K562 (cell line): ENCODE data around the gene CDH1. TPM values are rescaled to one million over a fixed set of nuclear protein-coding genes. Genes with fewer than 3 reads are reported as not detected.
A peak's percentile ranks its signal among the peaks of the same experiment; 100 is the strongest.

Experiments used
- ATAC-seq: fragments of 200-7000 bp; cut with Tn5 transposase; 3 replicates; pipeline ENCODE4 v1.9.1; 2020; ENCODE audit warnings: moderate library complexity
- BruUV-seq: library from RNA; stranded (reverse); fragments of 400-500 nt; replicated peaks from 2 replicates; lab custom pipeline; 2021; lab: Mats Ljungman, UMichigan
- CTCF ChIA-PET: fragments of 300-600 bp; formaldehyde crosslinking; extraction: SDS; loops from one replicate; lab custom pipeline; 2021; ENCODE audit warnings: low intra/inter-chr PET ratio; lab: Yijun Ruan, JAX
- POLR2A ChIA-PET: fragments of 300-600, 350-650 bp; sonication (Branson Sonifier 250); formaldehyde crosslinking; extraction: SDS; loops from one replicate; lab custom pipeline; 2021; ENCODE audit warnings: antibody characterized with exemption, inconsistent platforms; lab: Yijun Ruan, JAX
- DNase-seq, 4 experiments: peaks; one replicate each; pipeline versions ENCODE4 v3.0.0 to v3.0.0-alpha.2; 2011 to 2018; ENCODE audit warnings: low spot score in 3 of 4, mixed read lengths in 3 of 4; ENCODE audit errors: extremely low read depth in 1 of 4
- FAIRE-seq: peaks from 2 replicates; lab custom pipeline; 2011; peaks lifted over from hg19 to GRCh38; lab: Jason Lieb, UNC
- H2AFZ ChIP-seq: 2 replicates; pipeline ENCODE4 v1.6.0; 2011; ENCODE audit warnings: low read depth, low read length, control low read depth, inconsistent platforms
- H3K27ac ChIP-seq: fragments of 200-600 bp; 3 replicates; pipeline ENCODE4 v1.8.0; 2011; ENCODE audit warnings: low read depth, mild to moderate bottlenecking, control low read depth, inconsistent platforms, low read length, moderate library complexity, mixed read lengths; ENCODE audit errors: extremely low read depth
- H3K27me3 ChIP-seq, 2 experiments: fragments of 300-600 bp in 1 of 2; 2 replicates in 1 of 2; 3 replicates in 1 of 2; pipeline versions ENCODE4 v1.6.0 to v1.8.0; 2011; ENCODE audit warnings: inconsistent platforms in 2 of 2, low read length in 2 of 2, mild to moderate bottlenecking in 1 of 2, mixed read lengths in 1 of 2, moderate library complexity in 1 of 2; ENCODE audit not compliant: control insufficient read depth in 2 of 2, insufficient read depth in 2 of 2
- H3K36me3 ChIP-seq: fragments of 300-600 bp; 3 replicates; pipeline ENCODE4 v1.8.0; 2011; ENCODE audit warnings: mild to moderate bottlenecking, low read length, inconsistent platforms; ENCODE audit not compliant: control insufficient read depth, insufficient read depth
- H3K4me1 ChIP-seq, 2 experiments: fragments of 200-600 bp in 1 of 2; replicated peaks in 1 of 2; 2 replicates in 1 of 2; 3 replicates in 1 of 2; pipeline versions ENCODE4 v1.5.1 to v1.8.0; 2011; ENCODE audit warnings: inconsistent platforms in 2 of 2, low read length in 2 of 2, mild to moderate bottlenecking in 1 of 2, mixed read lengths in 1 of 2, moderate library complexity in 1 of 2; ENCODE audit not compliant: control insufficient read depth in 2 of 2, insufficient read depth in 2 of 2
- H3K4me2 ChIP-seq: 2 replicates; pipeline ENCODE4 v1.6.1; 2011; ENCODE audit warnings: low read length, control low read depth, inconsistent platforms, mixed read lengths; ENCODE audit not compliant: insufficient read depth
- H3K4me3 ChIP-seq: fragments of 200-600 bp; sonication (generic), shearing (Covaris generic); 2 replicates; pipeline ENCODE4 v1.5.1; 2016; ENCODE audit warnings: control low read depth, inconsistent platforms
- H3K79me2 ChIP-seq: fragments of 200-600 bp; 3 replicates; pipeline ENCODE4 v1.8.0; 2011; ENCODE audit warnings: low read length, inconsistent platforms; ENCODE audit not compliant: control insufficient read depth, insufficient read depth
- H3K9ac ChIP-seq, 2 experiments: 2 replicates each; pipeline versions ENCODE4 v1.6.0 to v1.6.1; 2011; ENCODE audit warnings: low read depth in 2 of 2, low read length in 2 of 2, control low read depth in 1 of 2, inconsistent platforms in 1 of 2, mild to moderate bottlenecking in 1 of 2, mixed read lengths in 1 of 2; ENCODE audit not compliant: insufficient read depth in 1 of 2
- H3K9me1 ChIP-seq: one replicate; pipeline ENCODE4 v1.6.0; 2011; ENCODE audit warnings: inconsistent platforms, mild to moderate bottlenecking, low read length, moderate library complexity; ENCODE audit not compliant: control insufficient read depth, insufficient read depth
- H3K9me3 ChIP-seq: replicated peaks from 2 replicates; pipeline ENCODE4 v1.5.1; 2011; ENCODE audit warnings: low read depth, low read length, inconsistent platforms; ENCODE audit not compliant: control insufficient read depth, insufficient read depth
- H4K20me1 ChIP-seq: replicated peaks from 2 replicates; pipeline ENCODE4 v1.6.1; 2011; ENCODE audit warnings: low read length, inconsistent platforms, mixed read lengths; ENCODE audit not compliant: control insufficient read depth, insufficient read depth
- ARID1B ChIP-seq: fragments of 450-650 bp; IDR thresholded peaks from 2 replicates; pipeline ENCODE4 v1.6.1; 2016; ENCODE audit warnings: antibody characterized with exemption, mild to moderate bottlenecking, inconsistent platforms
- DPF2 ChIP-seq: fragments of 450-650 bp; IDR thresholded peaks from 2 replicates; pipeline ENCODE4 v1.6.1; 2016
- GATA2 ChIP-seq: sonication (generic); formaldehyde crosslinking; IDR thresholded peaks from 2 replicates; pipeline ENCODE4 v1.4.0; 2020; ENCODE audit warnings: mild to moderate bottlenecking, missing genetic modification reagents
- MNT ChIP-seq, 2 experiments: fragments of 450-650 bp; conservative IDR thresholded peaks; 2 replicates each; pipeline ENCODE4 v1.6.1; 2017; ENCODE audit warnings: mild to moderate bottlenecking in 2 of 2, moderate library complexity in 2 of 2
- PATZ1 ChIP-seq: fragments of 250-450 bp; sonication (Bioruptor Pico); IDR thresholded peaks from 2 replicates; pipeline ENCODE4 v1.5.0; 2020; ENCODE audit warnings: mild to moderate bottlenecking, borderline replicate concordance
- PHF21A ChIP-seq: fragments of 450-650 bp; IDR thresholded peaks from 2 replicates; pipeline ENCODE4 v1.6.1; 2017; ENCODE audit warnings: low read depth, borderline replicate concordance
- ZNF592 ChIP-seq: fragments of 450-650 bp; IDR thresholded peaks from 2 replicates; pipeline ENCODE4 v1.6.1; 2017; ENCODE audit warnings: antibody characterized with exemption, mild to moderate bottlenecking
- WGBS: fragments of 100-300 bp; shearing (Covaris generic); methylation state at CpG from one replicate; pipeline ENCODE4 v1.1.6; 2016; ENCODE audit warnings: low coverage, mixed read lengths; ENCODE audit not compliant: insufficient coverage; ENCODE audit errors: missing lambda C conversion rate; 5-methylcytosine and 5-hydroxymethylcytosine counted together
- in situ Hi-C: fragments of 300-500 bp; cut with MboI; formaldehyde crosslinking; loops from 4 replicates; pipeline ENCODE4 v1.15.0; 2018; ENCODE audit warnings: inconsistent platforms, mixed read lengths
- intact Hi-C: fragments of 100-400 bp; cut with micrococcal nuclease; formaldehyde crosslinking; loops from 2 replicates; pipeline ENCODE4 v1.14.2; 2022
- polyA plus RNA-seq, 8 experiments: library from polyadenylated mRNA; depleted of rRNA in 4 of 8; stranded (reverse) in 5 of 8; unstranded in 3 of 8; fragments of >200 nt; fragmentation: Nextera tagmentation in 2 of 8; fragmentation: Illumina TruSeq in 1 of 8; extraction: Ambion mirVana in 2 of 8; extraction: Trizol in 1 of 8; gene quantifications; 2 replicates each; pipeline versions ENCODE4 v1.2.1 to v1.2.3, GENCODE V29; 2011 to 2014; ENCODE audit warnings: inconsistent platforms in 1 of 8, missing spikeins in 1 of 8
- total RNA-seq, 7 experiments: library from RNA; depleted of rRNA in 6 of 7; stranded (reverse); fragments of >200 nt in 6 of 7; fragmentation: Illumina TruSeq in 2 of 7; extraction: Trizol in 2 of 7; gene quantifications; 2 replicates each; pipeline versions ENCODE4 v1.2.1 to v1.2.3, GENCODE V29; 2011 to 2021; ENCODE audit warnings: low replicate concordance in 1 of 7

The CDH1 gene
- total and polyA plus RNA-seq, 9 of the 15 experiments (the other 6 are each of a cell fraction or from before 2014, with no cell fraction given), result 0.01 to 0.69 TPM; not detected in 7

GRCh38 chr16:68739964-68740627 lies 3.0 kb downstream of the CDH1 start:
- Histone ChIP-seq H3K9me3 (no peaks in the 10 kb centered on the region), H3K4me2 (no peak overlapping the region), H3K36me3 (no peaks in the 10 kb centered on the region), H3K4me3 (no peak overlapping the region), H3K9me1 (no peaks in the 10 kb centered on the region), H3K27ac (peak overlapping the region; percentile 47; the same call in 2 of the 3 replicates), H3K27me3 (no peaks in the 10 kb centered on the region), H3K4me1 (peaks cover 25 to 32% of the 10 kb centered on the region in 2 experiments), H3K9ac (peak overlapping the region in 1 of 2 experiments; percentile 30; a peak in 2 of 4 replicates), H2AFZ (peak overlapping the region; percentile 83), H3K79me2 (no peaks in the 10 kb centered on the region), H4K20me1 (no peaks in the 10 kb centered on the region)
- DNase-seq, result peak in 1 of 4 experiments; percentile 64
- POLR2A ChIA-PET, result interaction anchor here (0.6 to 1.2 kb wide), 3 partner anchors 14 to 929 kb away, joined by 3 to 7 read pairs (median 4); no protein-coding TSS in a partner anchor
- 8% methylated on average over 7 of the region's 7 CpGs for WGBS
- peak; percentile 81 for FAIRE-seq
- BruUV-seq, result no TSS peak
- CTCF ChIA-PET, result no interaction called here
- in situ Hi-C loops, result no loop called here
- intact Hi-C loops, result no loop called here
- ATAC-seq, result peak; percentile 53
- TF ChIP-seq GATA2 (CRISPR knock-in tag) (0 out of 2 replicates have a peak, but pooled peaks have one; percentile 32), ARID1B (0 out of 2 replicates have a peak, but pooled peaks have one; percentile 14), ZNF592 (0 out of 2 replicates have a peak, but pooled peaks have one; percentile 50), MNT (conservative IDR thresholded peaks at IDR 0.05) (0 out of 4 replicates have a peak, but pooled peaks of 1 of the 2 experiments have one; percentile 26), DPF2 (peak; percentile 65), PATZ1 (CRISPR knock-in tag) (no peak), PHF21A (no peak)
